OCI-LY1 (cell line): ENCODE measurements around the gene QKI.
A peak's percentile ranks its signal among the peaks of the same experiment; 100 is the strongest.

ENCODE experiments used
- H2AFZ ChIP-seq: fragments of 200-600 bp; sonication (generic), shearing (Covaris generic); 2 replicates; pipeline ENCODE4 v1.6.0; 2014; ENCODE audit warnings: antibody characterized with exemption, mild to moderate bottlenecking, low read length
- H3F3A ChIP-seq: fragments of 200-600 bp; sonication (generic), shearing (Covaris generic); 2 replicates; pipeline ENCODE4 v1.6.0; 2014; ENCODE audit warnings: mild to moderate bottlenecking, antibody characterized with exemption, low read length, moderate library complexity; ENCODE audit not compliant: insufficient read depth
- H3K27ac ChIP-seq: fragments of 200-600 bp; sonication (generic); 2 replicates; pipeline ENCODE4 v1.5.1; 2014; ENCODE audit warnings: low read length, mixed run types, mild to moderate bottlenecking, low read depth; ENCODE audit not compliant: poor library complexity, severe bottlenecking
- H3K27me3 ChIP-seq: fragments of 200-600 bp; sonication (generic); 2 replicates; pipeline ENCODE4 v1.6.0; 2014; ENCODE audit warnings: antibody characterized with exemption, mild to moderate bottlenecking, low read length, moderate library complexity; ENCODE audit not compliant: insufficient read depth
- H3K36me3 ChIP-seq: fragments of 200-600 bp; sonication (generic); 2 replicates; pipeline ENCODE4 v1.6.1; 2014; ENCODE audit warnings: mild to moderate bottlenecking, antibody characterized with exemption, low read length, moderate library complexity, mixed read lengths; ENCODE audit not compliant: insufficient read depth
- H3K4me1 ChIP-seq: fragments of 200-600 bp; sonication (generic); 2 replicates; pipeline ENCODE4 v1.5.1; 2014; ENCODE audit warnings: mild to moderate bottlenecking, low read length, moderate library complexity; ENCODE audit not compliant: insufficient read depth, severe bottlenecking
- H3K4me2 ChIP-seq: fragments of 200-600 bp; sonication (generic), shearing (Covaris generic); 2 replicates; pipeline ENCODE4 v1.6.1; 2014; ENCODE audit warnings: low read length
- H3K4me3 ChIP-seq: fragments of 200-600 bp; sonication (generic); 2 replicates; pipeline ENCODE4 v1.5.1; 2014; ENCODE audit warnings: low read length, low read depth, mild to moderate bottlenecking, mixed read lengths; ENCODE audit not compliant: poor library complexity, severe bottlenecking
- H3K79me2 ChIP-seq: fragments of 200-600 bp; shearing (Covaris generic); 2 replicates; pipeline ENCODE4 v1.6.1; 2016; ENCODE audit warnings: mixed run types, low read length, mixed read lengths; ENCODE audit not compliant: insufficient read depth
- H3K9ac ChIP-seq: fragments of 200-600 bp; sonication (generic), shearing (Covaris generic); 2 replicates; pipeline ENCODE4 v1.6.1; 2014; ENCODE audit warnings: mild to moderate bottlenecking, low read length, mixed read lengths
- H3K9me2 ChIP-seq: fragments of 200-600 bp; sonication (generic), shearing (Covaris generic); 2 replicates; pipeline ENCODE4 v1.6.1; 2014; ENCODE audit warnings: low read depth, mild to moderate bottlenecking, low read length, mixed read lengths
- H3K9me3 ChIP-seq: fragments of 200-600 bp; shearing (Covaris generic); 2 replicates; pipeline ENCODE4 v1.6.1; 2014; ENCODE audit warnings: low read length, mixed read lengths
- H4K20me1 ChIP-seq: fragments of 200-600 bp; sonication (generic), shearing (Covaris generic); 2 replicates; pipeline ENCODE4 v1.6.0; 2016; ENCODE audit warnings: mild to moderate bottlenecking, low read length; ENCODE audit not compliant: insufficient read depth
- EZH2 ChIP-seq: fragments of 200-600 bp; sonication (generic), shearing (Covaris generic); IDR thresholded peaks from 2 replicates; pipeline ENCODE4 v1.8.0; 2017; ENCODE audit warnings: borderline replicate concordance, mixed run types, mild to moderate bottlenecking, antibody characterized with exemption, low read length, moderate library complexity, mixed read lengths
- TF ChIP-seq, protein P1 (sequence below): fragments of 200-600 bp; sonication (generic), shearing (Covaris generic); IDR thresholded peaks from 2 replicates; pipeline ENCODE4 v1.5.1; 2017; ENCODE audit warnings: mild to moderate bottlenecking, antibody characterized with exemption, low read length, moderate library complexity, mixed read lengths

QKI gene

DNA sequence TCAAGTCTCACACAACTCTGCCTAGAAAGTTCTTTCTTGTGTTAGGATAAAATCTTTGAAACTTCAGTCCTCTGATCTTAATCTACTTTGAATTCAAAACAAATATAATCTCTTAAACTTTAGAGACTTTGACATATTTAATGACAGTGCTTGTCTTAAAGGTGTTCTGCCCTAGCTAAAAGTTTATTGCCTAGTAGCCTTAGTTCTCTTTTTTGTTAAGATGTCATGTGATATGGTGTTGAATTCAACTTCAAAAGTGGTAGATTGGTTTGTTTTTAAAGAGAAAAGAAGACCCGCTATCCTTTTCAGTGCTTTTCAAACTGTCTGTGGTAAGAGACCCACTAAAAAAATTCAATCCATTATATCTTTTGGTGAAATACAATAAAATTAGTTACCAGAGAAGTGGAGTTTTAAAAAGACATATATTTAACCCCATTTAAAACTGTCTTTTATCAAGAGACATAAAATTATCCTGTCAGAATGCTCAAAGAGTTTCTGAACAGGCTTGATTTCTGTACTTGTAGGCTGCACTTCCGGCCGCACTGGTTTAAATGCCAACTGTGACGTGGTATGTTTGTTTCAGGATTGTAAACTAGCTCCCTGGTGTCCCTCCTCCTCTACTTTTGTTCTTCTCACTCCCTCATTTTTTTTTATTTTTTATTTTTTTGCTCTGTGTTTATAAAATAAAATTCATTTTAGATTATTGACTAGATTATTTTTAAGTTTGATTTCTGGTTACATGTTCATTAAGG is 76.5 kb downstream of the QKI start:
- H3K36me3 ChIP-seq, result no peaks in the 10 kb centered on the region
- H3K79me2 ChIP-seq, result peaks cover 61% of the 10 kb centered on the region
- no peak overlapping the region for H3K9ac ChIP-seq

DNA sequence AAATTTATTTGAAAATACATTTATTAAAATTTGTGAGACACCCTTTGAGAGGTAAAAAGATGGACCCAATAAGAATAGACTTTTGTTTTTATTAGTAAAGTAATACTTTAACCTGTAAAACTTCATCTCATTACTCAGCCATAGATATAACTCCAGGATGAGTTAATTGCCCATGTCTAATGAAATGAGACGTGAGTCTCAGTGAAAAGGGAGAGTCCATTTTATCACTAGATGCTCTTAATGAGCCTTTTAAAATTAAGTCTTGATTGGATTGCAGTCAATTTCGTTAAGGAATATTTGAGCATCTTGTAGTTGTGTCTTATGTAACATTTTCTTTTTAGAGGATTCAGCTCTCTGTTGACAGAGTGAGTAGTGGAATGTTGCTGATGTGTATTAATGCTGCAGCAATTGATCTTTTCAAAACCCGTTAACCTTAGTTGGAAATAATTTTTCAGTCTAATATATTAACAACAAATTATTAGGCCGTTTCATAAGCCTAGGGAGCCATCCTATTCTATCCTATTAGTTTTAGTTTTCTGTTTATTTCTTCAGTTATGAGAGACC is 77.3 kb downstream of the QKI start:
- Histone ChIP-seq H4K20me1 (no peaks in the 10 kb centered on the region), H3K9ac (no peak overlapping the region), H3K79me2 (peaks cover 56% of the 10 kb centered on the region)

More for the DNA sequence above, 76.5 kb downstream of the QKI start:
- H2AFZ ChIP-seq, result no peak overlapping the region
- H3K27me3 ChIP-seq, result no peaks in the 10 kb centered on the region
- H3K4me3 ChIP-seq, result no peak overlapping the region
- no peak overlapping the region for H3K4me2 ChIP-seq
- no peaks in the 10 kb centered on the region for H3K9me3 ChIP-seq
- H3K4me1 ChIP-seq, result peaks cover 13% of the 10 kb centered on the region
- H3K9me2 ChIP-seq, result no peaks in the 10 kb centered on the region
- H4K20me1 ChIP-seq, result no peaks in the 10 kb centered on the region
- TF ChIP-seq, protein P1, sequence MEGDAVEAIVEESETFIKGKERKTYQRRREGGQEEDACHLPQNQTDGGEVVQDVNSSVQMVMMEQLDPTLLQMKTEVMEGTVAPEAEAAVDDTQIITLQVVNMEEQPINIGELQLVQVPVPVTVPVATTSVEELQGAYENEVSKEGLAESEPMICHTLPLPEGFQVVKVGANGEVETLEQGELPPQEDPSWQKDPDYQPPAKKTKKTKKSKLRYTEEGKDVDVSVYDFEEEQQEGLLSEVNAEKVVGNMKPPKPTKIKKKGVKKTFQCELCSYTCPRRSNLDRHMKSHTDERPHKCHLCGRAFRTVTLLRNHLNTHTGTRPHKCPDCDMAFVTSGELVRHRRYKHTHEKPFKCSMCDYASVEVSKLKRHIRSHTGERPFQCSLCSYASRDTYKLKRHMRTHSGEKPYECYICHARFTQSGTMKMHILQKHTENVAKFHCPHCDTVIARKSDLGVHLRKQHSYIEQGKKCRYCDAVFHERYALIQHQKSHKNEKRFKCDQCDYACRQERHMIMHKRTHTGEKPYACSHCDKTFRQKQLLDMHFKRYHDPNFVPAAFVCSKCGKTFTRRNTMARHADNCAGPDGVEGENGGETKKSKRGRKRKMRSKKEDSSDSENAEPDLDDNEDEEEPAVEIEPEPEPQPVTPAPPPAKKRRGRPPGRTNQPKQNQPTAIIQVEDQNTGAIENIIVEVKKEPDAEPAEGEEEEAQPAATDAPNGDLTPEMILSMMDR, result no peak
- TF ChIP-seq EZH2, result no peak
- peak overlapping the region; percentile 26 for H3K27ac ChIP-seq
- H3F3A ChIP-seq, result no peaks in the 10 kb centered on the region

DNA sequence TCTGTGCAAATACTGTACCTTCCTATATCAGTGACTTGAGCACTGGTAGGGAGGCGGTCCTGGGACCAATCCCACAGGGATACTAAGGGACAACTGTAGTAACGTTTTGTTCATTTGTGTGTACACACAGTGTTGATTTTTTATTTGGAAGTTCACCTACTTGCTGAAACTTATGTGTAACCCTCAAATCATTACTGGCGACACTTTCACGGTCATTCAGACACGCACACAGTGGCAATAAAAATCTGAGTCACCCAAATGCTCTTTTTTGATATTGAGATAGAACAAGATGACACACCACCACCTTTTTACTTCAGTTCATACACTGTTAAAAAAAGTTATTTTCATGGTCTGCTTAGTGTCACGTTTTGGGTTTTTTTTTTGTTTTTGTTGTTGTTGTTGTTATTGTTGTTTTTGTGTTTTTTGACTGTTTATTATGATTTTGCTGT is 79.8 kb downstream of the QKI start:
- Histone ChIP-seq H3K4me1 (peaks cover 13% of the 10 kb centered on the region), H3F3A (no peaks in the 10 kb centered on the region), H4K20me1 (no peaks in the 10 kb centered on the region), H3K36me3 (no peaks in the 10 kb centered on the region), H3K27ac (no peak overlapping the region), H3K4me3 (no peak overlapping the region), H3K9ac (no peak overlapping the region), H3K27me3 (no peaks in the 10 kb centered on the region), H3K4me2 (no peak overlapping the region), H3K79me2 (peaks cover 40% of the 10 kb centered on the region), H3K9me3 (no peaks in the 10 kb centered on the region), H3K9me2 (no peaks in the 10 kb centered on the region), H2AFZ (no peak overlapping the region)
- no peak for TF ChIP-seq EZH2
- TF ChIP-seq, protein P1, result no peak

More for the DNA sequence above, 77.3 kb downstream of the QKI start:
- Histone ChIP-seq H3F3A (no peaks in the 10 kb centered on the region), H3K4me2 (no peak overlapping the region), H3K4me3 (no peak overlapping the region), H3K36me3 (no peaks in the 10 kb centered on the region), H3K4me1 (peaks cover 13% of the 10 kb centered on the region), H3K27me3 (no peaks in the 10 kb centered on the region), H3K27ac (no peak overlapping the region), H2AFZ (no peak overlapping the region), H3K9me3 (no peaks in the 10 kb centered on the region), H3K9me2 (no peaks in the 10 kb centered on the region)
- no peak for TF ChIP-seq EZH2
- TF ChIP-seq, protein P1, result no peak
